ENCODE results near the gene ZNF565.
"Not testable (repeated sequence)": the region's sequence is repeated elsewhere in the genome, so short reads cannot be mapped to it uniquely, and the experiment has no call there.

Gene ZNF565

DNA sequence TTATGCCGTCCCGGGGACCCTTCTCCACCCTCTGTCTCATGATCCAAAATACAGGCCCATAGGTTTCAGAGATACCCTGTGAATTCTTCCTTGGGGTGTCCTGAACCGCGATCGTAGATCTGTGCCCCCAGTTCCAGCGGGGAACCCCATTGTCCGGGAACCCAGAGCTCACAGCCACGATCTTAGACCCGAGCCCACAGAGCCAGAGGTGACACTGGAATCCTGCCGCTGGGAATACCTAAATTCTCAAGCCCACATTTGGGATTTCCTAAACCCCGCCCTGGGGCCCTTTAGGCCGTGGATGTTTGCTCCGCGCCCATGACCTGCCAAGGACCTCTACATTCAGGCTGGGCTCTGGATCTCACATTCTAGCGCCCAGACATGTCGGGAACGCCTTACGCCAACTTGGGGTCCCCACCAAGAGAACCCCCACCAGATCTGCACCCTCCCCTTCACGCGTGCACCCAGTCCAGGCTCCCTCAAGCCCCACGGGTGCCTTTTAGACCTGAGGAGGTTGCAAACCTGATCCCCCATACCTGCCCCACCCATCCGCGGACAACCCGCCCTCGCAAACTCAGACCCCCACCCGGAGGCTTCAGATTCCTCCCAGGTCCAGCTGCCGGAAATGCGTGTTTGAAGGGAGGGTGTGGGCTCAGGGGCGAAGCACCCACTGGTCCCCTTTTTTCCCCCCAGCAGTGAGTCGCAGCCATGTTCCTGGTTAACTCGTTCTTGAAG, 74.0 kb downstream of the ZNF565 start:
- peaks cover 23% of the 10 kb centered on the region for H4K20me1 ChIP-seq
- no peaks in the 10 kb centered on the region for H3K9me3 ChIP-seq
- H3K4me3 ChIP-seq = peak overlapping the region; percentile 84
- peak overlapping the region; percentile 86 for H3K27ac ChIP-seq
- H3K4me1 ChIP-seq = peaks cover 17% of the 10 kb centered on the region
- peak overlapping the region; percentile 89 for H3K9ac ChIP-seq
- no peaks in the 10 kb centered on the region for H3K27me3 ChIP-seq
- peaks cover 33% of the 10 kb centered on the region for H3K36me3 ChIP-seq
- TF ChIP-seq Cebpa-rat (IDR thresholded peaks at IDR 0.05) = no peak
- H3K4me2 ChIP-seq = peak overlapping the region; percentile 88

DNA sequence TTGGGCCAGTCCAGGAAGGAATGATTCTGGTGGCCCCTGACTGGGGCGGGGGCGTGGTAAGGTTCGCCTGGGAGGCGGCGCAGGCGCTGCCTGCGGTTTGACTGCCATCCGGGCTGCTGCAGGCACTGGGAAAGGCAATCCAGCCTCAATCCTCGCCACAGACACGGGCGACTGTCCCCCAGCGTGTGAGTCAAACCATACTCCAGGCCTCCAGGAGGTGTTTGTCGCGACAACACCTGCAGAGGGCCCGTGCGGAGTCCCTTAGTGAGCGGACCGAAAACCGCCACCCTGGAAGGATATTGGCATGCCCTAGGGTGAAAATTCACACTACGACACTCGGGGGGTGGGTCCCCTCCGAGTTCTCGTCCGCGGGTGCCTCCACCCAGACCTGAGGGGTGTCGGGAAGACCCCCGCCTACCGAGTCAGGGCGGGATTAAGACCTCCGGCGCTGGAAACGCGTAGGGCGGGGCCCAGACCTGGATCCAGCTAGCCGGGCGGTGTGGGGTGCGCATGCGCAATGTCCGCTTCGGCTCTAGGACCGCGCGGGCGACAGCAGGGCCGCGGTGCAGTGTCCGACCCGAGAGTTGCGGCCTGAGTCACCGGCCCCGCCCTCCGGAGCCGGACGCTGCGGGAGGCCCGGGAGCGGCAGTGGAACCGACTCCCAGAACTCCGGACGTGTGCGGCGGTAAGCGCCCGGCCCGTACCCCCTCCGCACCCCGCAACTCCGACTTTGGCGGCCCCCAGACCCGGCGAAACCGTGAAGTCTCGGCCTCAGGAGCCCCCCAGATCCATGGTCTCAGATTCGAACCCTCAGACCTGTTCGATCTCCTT, 74.8 kb downstream of the ZNF565 start, which contains the start of gene CAPNS1:
TSS of gene CAPNS1 (plus strand) at position 594 of the 831 bp plus-strand sequence. CDS start 946 bp downstream, outside the sequence.
- Histone ChIP-seq H3K4me1 (peaks cover 17% of the 10 kb centered on the region), H3K9me3 (no peaks in the 10 kb centered on the region), H4K20me1 (peaks cover 23% of the 10 kb centered on the region), H3K36me3 (peaks cover 25% of the 10 kb centered on the region), H3K27ac (peak within 1 kb of the TSS; percentile 86), H3K4me2 (peak within 1 kb of the TSS; percentile 88), H3K9ac (peak within 1 kb of the TSS; percentile 89), H3K27me3 (no peaks in the 10 kb centered on the region), H3K4me3 (peak within 1 kb of the TSS; percentile 84)
- no peak for TF ChIP-seq Cebpa-rat (IDR thresholded peaks at IDR 0.05)

DNA sequence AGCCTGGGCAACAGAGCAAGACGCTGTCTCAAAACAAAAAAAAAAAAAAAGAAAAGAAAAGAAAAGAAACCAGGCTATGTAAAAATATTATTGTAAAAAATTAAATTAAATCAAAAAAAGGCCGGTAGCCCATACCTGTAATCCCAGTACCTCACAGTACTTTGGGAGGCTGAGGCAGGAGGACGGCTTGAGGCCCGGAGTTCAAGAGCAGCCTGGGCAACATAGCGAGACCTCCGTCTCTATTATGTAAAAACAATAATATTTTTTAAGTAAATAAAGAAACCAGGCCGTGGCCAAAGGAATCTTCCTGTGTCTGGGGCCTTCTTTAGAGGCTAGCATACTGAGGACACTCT, 75.4 kb downstream of the ZNF565 start:
- Histone ChIP-seq H3K4me3 (peak overlapping the region; percentile 84), H3K4me1 (peaks cover 17% of the 10 kb centered on the region), H3K27ac (peak overlapping the region; percentile 86), H4K20me1 (peaks cover 21% of the 10 kb centered on the region), H3K9me3 (no peaks in the 10 kb centered on the region), H3K4me2 (peak overlapping the region; percentile 88), H3K9ac (peak overlapping the region; percentile 89), H3K27me3 (no peaks in the 10 kb centered on the region), H3K36me3 (peaks cover 19% of the 10 kb centered on the region)
- no peak for TF ChIP-seq Cebpa-rat (IDR thresholded peaks at IDR 0.05)

DNA sequence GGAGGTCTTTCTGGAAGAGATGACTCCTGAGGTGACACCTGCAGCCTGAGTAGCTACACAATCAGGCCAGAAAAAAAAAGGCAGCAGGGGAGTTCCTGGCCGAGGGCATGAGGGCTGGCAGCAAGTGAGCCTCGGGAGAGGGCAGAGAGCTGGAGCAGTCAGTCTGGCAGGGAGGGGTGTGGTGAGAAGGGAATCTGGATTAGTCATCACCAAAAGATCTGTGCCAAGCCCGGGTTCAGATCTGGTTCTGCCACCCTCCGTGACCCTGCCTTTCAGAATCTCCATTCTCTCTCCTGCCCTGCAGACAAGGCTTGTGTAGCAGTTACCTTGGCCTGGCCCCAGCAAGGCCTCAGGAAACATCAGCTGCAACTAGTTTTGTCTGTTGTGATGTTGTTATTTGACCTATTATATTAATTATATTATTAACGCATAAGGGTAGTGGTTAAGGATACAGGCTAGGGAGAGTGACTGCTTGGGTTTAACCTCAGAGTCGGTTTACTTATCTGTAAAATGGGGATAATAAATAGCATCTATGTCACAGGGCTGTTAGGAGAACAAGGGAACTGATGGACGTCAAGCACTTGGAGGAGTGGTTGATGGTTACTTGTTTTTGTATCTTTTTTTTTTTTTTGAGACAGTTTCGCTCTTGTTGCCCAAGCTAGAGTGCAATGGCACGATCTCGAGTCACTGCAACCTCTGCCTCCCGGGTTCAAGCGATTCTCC, 77.3 kb downstream of the ZNF565 start:
- no peaks in the 10 kb centered on the region for H3K9me3 ChIP-seq
- no peak overlapping the region for H3K4me3 ChIP-seq
- peaks cover 17% of the 10 kb centered on the region for H3K4me1 ChIP-seq
- H3K27me3 ChIP-seq = no peaks in the 10 kb centered on the region
- H3K9ac ChIP-seq = no peak overlapping the region
- no peak overlapping the region for H3K4me2 ChIP-seq
- peaks cover 4% of the 10 kb centered on the region for H3K36me3 ChIP-seq
- H3K27ac ChIP-seq = no peak overlapping the region
- H4K20me1 ChIP-seq = peaks cover 10% of the 10 kb centered on the region
- no peak for TF ChIP-seq Cebpa-rat (IDR thresholded peaks at IDR 0.05)

DNA sequence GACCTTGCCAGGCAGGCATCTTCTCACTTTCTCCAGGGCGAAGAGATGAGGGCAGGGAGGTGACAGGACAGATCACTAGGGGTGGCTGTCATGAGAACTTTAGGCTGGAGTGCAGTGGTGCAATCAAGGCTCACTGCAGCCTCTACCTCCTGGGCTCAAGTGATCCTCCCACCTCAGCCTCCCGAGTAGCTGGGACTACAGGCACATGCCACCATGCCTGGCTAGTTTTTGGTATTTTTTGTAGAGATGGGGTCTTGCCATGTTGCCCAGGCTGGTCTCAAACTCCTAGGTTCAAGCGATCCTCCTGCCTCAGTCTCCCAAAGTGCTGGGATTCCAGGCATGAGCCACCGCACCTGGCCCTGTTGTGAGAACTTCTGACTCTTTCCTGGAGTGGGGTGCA, 79.6 kb downstream of the ZNF565 start:
- not testable (repeated sequence) for H3K9ac ChIP-seq, H3K9me3 ChIP-seq, H3K27ac ChIP-seq, H4K20me1 ChIP-seq, H3K27me3 ChIP-seq, H3K36me3 ChIP-seq, H3K4me3 ChIP-seq, H3K4me2 ChIP-seq
- peaks cover 31% of the 10 kb centered on the region for H3K4me1 ChIP-seq

Measured in BLaER1 (cell line).